Gastroesophageal sphincter (tissue), 3 donors: ENCODE measurements around the gene METTL15.

ENCODE experiments used
- POLR2A ChIP-seq, 2 donors: fragments of 450-650 bp; IDR thresholded peaks; one replicate each; pipeline ENCODE4 v1.6.1; 2017; ENCODE audit warnings: antibody characterized with exemption in 2 of 2, mild to moderate bottlenecking in 2 of 2, moderate library complexity in 1 of 2
- TF ChIP-seq, protein P1 (sequence below), 4 experiments: fragments of 200-600 bp in 2 of 4; fragments of 450-650 bp in 2 of 4; sonication (generic) in 1 of 4; IDR thresholded peaks; one replicate each; pipeline ENCODE4 v1.5.1; 2017 to 2019; ENCODE audit warnings: antibody characterized with exemption in 4 of 4, mild to moderate bottlenecking in 2 of 4, moderate library complexity in 2 of 4

DNA sequence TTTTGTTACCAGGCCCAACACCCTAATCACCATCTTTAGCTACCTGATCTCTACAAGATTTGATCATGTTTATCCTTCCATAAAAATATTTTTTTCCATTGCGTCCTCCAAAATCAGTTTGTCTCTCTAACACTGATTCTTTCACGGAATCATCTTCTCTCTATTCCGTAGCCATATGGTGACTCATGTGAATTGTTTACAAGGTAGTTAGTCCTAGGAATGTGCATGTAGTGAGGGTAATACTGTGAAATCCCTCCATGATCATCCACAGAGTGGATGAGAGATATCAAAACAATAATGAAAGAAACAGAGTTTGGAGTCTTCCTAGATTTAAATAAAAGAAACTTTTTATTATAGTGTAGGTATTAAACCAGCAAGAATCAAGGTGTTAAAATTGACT lies 230.2 kb downstream of the METTL15 start:
- TF ChIP-seq, protein P1, sequence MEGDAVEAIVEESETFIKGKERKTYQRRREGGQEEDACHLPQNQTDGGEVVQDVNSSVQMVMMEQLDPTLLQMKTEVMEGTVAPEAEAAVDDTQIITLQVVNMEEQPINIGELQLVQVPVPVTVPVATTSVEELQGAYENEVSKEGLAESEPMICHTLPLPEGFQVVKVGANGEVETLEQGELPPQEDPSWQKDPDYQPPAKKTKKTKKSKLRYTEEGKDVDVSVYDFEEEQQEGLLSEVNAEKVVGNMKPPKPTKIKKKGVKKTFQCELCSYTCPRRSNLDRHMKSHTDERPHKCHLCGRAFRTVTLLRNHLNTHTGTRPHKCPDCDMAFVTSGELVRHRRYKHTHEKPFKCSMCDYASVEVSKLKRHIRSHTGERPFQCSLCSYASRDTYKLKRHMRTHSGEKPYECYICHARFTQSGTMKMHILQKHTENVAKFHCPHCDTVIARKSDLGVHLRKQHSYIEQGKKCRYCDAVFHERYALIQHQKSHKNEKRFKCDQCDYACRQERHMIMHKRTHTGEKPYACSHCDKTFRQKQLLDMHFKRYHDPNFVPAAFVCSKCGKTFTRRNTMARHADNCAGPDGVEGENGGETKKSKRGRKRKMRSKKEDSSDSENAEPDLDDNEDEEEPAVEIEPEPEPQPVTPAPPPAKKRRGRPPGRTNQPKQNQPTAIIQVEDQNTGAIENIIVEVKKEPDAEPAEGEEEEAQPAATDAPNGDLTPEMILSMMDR (IDR thresholded peaks at IDR 0.05): no peak
- no peak for TF ChIP-seq POLR2A (IDR thresholded peaks at IDR 0.05)
